Mesendoderm (in vitro differentiated cells): ENCODE results near the gene COL13A1.

Source experiments
- DNase-seq: peaks from one replicate; pipeline ENCODE4 v3.0.0; 2013
- H2AK5ac ChIP-seq: 2 replicates; pipeline ENCODE4 v1.6.1; 2013; ENCODE audit warnings: low read length, inconsistent platforms
- H2BK120ac ChIP-seq: 2 replicates; pipeline ENCODE4 v1.6.1; 2013; ENCODE audit warnings: low read depth, mild to moderate bottlenecking, low read length, moderate library complexity, mixed read lengths
- H2BK15ac ChIP-seq: replicated peaks from 2 replicates; pipeline ENCODE4 v1.6.1; 2013; ENCODE audit warnings: low read depth, mild to moderate bottlenecking, moderate library complexity
- H2BK5ac ChIP-seq: 2 replicates; pipeline ENCODE4 v1.6.1; 2013; ENCODE audit warnings: low read length, inconsistent platforms
- H3K18ac ChIP-seq: 2 replicates; pipeline ENCODE4 v1.6.1; 2013; ENCODE audit warnings: mild to moderate bottlenecking, low read length, mixed read lengths
- H3K23ac ChIP-seq: one replicate; pipeline ENCODE4 v1.6.1; 2013; ENCODE audit warnings: low read length
- H3K27ac ChIP-seq: 2 replicates; pipeline ENCODE4 v1.5.1; 2013; ENCODE audit warnings: low read depth, mild to moderate bottlenecking, inconsistent platforms, low read length, moderate library complexity
- H3K27me3 ChIP-seq: 2 replicates; pipeline ENCODE4 v1.6.1; 2013; ENCODE audit warnings: low read length, control low read depth, mild to moderate bottlenecking, inconsistent platforms; ENCODE audit not compliant: insufficient read depth, poor library complexity
- H3K36me3 ChIP-seq: 2 replicates; pipeline ENCODE4 v1.6.1; 2013; ENCODE audit warnings: low read length, inconsistent platforms; ENCODE audit not compliant: control insufficient read depth, insufficient read depth
- H3K4ac ChIP-seq: one replicate; pipeline ENCODE4 v1.6.1; 2013; ENCODE audit warnings: low read depth, mild to moderate bottlenecking, low read length, moderate library complexity
- H3K4me1 ChIP-seq: 2 replicates; pipeline ENCODE4 v1.6.1; 2013; ENCODE audit warnings: low read depth, low read length, inconsistent platforms; ENCODE audit not compliant: control insufficient read depth
- H3K4me2 ChIP-seq: 2 replicates; pipeline ENCODE4 v1.6.1; 2013; ENCODE audit warnings: low read length
- H3K4me3 ChIP-seq: 2 replicates; pipeline ENCODE4 v1.5.1; 2013; ENCODE audit warnings: mild to moderate bottlenecking, low read length
- H3K56ac ChIP-seq: one replicate; pipeline ENCODE4 v1.6.1; 2013; ENCODE audit warnings: low read length
- H3K79me1 ChIP-seq: 2 replicates; pipeline ENCODE4 v1.6.1; 2013; ENCODE audit warnings: low read length, inconsistent platforms
- H3K79me2 ChIP-seq: 2 replicates; pipeline ENCODE4 v1.6.1; 2013; ENCODE audit warnings: mild to moderate bottlenecking, low read length; ENCODE audit not compliant: control insufficient read depth, insufficient read depth
- H3K9ac ChIP-seq: 2 replicates; pipeline ENCODE4 v1.6.1; 2013; ENCODE audit warnings: low read length, inconsistent platforms
- H4K5ac ChIP-seq: one replicate; pipeline ENCODE4 v1.6.1; 2013; ENCODE audit warnings: low read length
- H4K8ac ChIP-seq: one replicate; pipeline ENCODE4 v1.6.1; 2013; ENCODE audit warnings: low read depth, mild to moderate bottlenecking, control low read depth, low read length, moderate library complexity
- WGBS: extraction: QIAGEN DNeasy Blood & Tissue Kit; methylation state at CpG from one replicate; pipeline ENCODE4 v1.1.7; 2013; ENCODE audit warnings: low lambda C conversion rate, missing lambda C conversion rate; ENCODE audit not compliant: insufficient coverage; ENCODE audit errors: extremely low coverage; 5-methylcytosine and 5-hydroxymethylcytosine counted together

The COL13A1 gene

DNA sequence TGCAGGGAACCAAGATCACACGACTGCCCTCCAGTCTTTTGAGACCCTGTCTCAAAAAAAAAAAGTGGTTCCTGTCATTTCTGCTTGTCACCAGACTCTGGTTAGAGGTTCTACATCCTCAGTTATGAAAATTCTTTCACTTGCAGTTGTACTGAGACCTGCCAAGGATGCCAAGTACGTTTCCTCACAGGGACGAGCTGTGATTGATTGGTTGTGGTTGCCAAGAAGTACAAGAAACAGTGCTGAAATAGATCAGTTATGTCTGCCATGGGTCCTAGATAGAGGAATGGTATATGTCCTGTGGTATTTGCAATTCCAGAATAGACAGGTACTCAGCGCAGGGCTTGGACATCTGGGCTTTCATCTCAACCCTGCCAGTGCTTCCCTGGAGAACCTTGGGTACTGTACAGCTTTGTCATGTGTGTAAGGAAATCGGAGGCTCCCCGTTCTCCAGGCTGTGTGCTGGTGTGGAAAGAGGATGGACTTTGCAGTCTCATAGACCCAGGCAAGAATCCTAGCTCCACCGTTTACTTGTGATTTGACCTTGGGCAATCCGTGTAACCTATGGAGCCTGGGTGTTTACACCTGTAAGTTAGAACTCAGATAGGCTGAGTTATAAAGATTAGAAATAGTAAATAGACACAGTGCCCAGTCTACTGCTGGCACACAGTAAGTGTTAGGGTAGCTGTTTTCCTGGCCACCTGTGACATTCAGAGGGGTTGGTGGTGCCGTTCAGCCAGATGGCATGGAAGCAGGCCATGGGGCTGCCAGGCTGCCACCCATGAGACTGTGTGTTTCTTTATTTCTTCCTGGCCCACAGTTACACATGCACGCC lies 53.0 kb downstream of the COL13A1 start:
- H3K79me2 ChIP-seq, result peaks cover 5% of the 10 kb centered on the region
- no peak overlapping the region for H3K27ac ChIP-seq
- H3K4me2 ChIP-seq, result no peak overlapping the region
- DNase-seq, result no peak
- H4K8ac ChIP-seq, result no peak overlapping the region
- no peak overlapping the region for H3K23ac ChIP-seq
- no CpG with 5 or more reads among the region's 10 CpGs for WGBS
- H2BK5ac ChIP-seq, result peak overlapping the region; percentile 90
- H4K5ac ChIP-seq, result no peak overlapping the region
- no peak overlapping the region for H2BK15ac ChIP-seq
- no peaks in the 10 kb centered on the region for H3K36me3 ChIP-seq
- no peaks in the 10 kb centered on the region for H3K27me3 ChIP-seq
- H3K4ac ChIP-seq, result peak overlapping the region; percentile 94
- H3K4me1 ChIP-seq, result peaks cover 35% of the 10 kb centered on the region
- H3K9ac ChIP-seq, result no peak overlapping the region
- peaks cover 7% of the 10 kb centered on the region for H3K79me1 ChIP-seq
- H3K4me3 ChIP-seq, result no peak overlapping the region
- H3K56ac ChIP-seq, result peak overlapping the region; percentile 72
- peak overlapping the region; percentile 92 for H2AK5ac ChIP-seq
- H2BK120ac ChIP-seq, result peak overlapping the region; percentile 56
- peak overlapping the region; percentile 78 for H3K18ac ChIP-seq

DNA sequence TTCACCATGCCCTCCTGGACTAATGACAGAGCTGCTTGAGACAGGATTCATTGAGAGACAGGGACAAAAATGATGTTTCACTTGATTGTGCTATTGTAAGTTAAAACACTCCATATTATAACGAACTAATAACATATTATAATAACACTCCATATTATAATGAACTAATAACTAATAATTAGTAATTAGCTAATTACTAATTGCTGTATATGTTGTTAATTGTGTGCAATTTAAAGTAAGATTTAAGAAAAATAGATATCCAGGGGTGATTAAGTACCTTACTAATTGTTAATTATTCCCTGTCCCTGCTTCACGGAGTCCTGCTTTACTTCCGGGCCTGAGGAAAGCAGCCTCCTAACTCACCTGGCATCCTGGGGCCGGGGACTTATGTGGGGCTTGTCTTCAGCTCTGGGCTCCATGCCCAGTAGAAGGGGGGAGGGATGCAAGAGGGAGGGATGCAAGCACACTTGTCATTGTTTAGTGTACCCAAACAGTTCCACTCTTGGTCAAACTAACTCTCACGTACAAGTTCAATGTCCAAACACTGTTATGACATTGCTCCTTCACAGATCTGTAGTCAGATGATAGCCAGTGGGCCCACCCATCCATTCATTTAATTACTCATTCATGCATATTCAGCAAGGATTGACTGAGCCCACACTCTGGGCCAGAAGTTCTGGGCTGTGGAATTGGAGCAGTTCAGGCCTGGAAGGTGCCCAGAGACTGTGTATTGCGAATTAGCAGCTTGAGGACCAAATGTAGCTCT lies 53.8 kb downstream of the COL13A1 start:
- peak overlapping the region; percentile 51 for H3K56ac ChIP-seq
- H3K79me2 ChIP-seq, result peaks cover 5% of the 10 kb centered on the region
- peak overlapping the region; percentile 7 for H2BK5ac ChIP-seq
- peaks cover 36% of the 10 kb centered on the region for H3K4me1 ChIP-seq
- peaks cover 9% of the 10 kb centered on the region for H3K79me1 ChIP-seq
- peak overlapping the region; percentile 9 for H3K18ac ChIP-seq
- H3K27ac ChIP-seq, result no peak overlapping the region
- no peak for DNase-seq
- H2BK120ac ChIP-seq, result no peak overlapping the region
- H4K5ac ChIP-seq, result no peak overlapping the region
- peak overlapping the region; percentile 15 for H2AK5ac ChIP-seq
- 100% methylated on average over 1 of the region's 6 CpGs for WGBS
- no peaks in the 10 kb centered on the region for H3K27me3 ChIP-seq
- H3K4ac ChIP-seq, result peak overlapping the region; percentile 94
- H3K4me2 ChIP-seq, result no peak overlapping the region
- H3K9ac ChIP-seq, result no peak overlapping the region
- H2BK15ac ChIP-seq, result peak overlapping the region; percentile 65
- no peak overlapping the region for H3K23ac ChIP-seq
- H3K4me3 ChIP-seq, result no peak overlapping the region
- H4K8ac ChIP-seq, result no peak overlapping the region
- H3K36me3 ChIP-seq, result no peaks in the 10 kb centered on the region

DNA sequence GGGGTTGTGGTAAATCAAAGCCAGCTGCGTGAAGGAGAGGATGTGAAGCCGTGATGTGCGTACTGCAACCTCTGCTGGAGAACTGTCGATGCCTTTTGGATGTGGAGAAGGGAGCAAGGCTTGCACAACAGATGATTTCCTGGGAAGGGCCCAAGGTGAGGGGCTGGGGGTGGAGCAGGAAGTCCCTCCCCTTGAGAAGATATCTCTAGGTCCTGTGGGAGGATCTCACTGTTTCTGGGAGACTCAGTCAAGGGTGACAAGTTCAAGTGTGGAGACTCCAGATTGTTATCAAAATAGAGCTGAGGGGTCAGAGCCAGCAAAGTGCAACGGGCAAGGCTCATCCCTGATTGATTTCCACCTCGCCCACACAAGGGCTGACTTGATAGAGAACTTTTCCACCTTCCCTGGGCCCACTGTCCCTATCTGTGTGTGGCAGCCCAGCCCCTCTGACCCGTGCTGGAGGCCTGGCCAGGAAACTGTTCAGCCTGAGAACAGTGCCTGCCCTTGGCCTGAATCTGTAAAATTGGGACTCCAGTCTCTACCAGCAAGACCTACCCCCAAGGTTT lies 55.0 kb downstream of the COL13A1 start:
- H3K56ac ChIP-seq, result peak overlapping the region; percentile 79
- peak overlapping the region; percentile 49 for H2BK5ac ChIP-seq
- H3K9ac ChIP-seq, result peak overlapping the region; percentile 57
- H4K8ac ChIP-seq, result no peak overlapping the region
- H3K79me1 ChIP-seq, result peaks cover 9% of the 10 kb centered on the region
- no CpG with 5 or more reads among the region's 7 CpGs for WGBS
- no peaks in the 10 kb centered on the region for H3K27me3 ChIP-seq
- H3K27ac ChIP-seq, result peak overlapping the region; percentile 36
- no peak overlapping the region for H3K23ac ChIP-seq
- peak; percentile 83 for DNase-seq
- no peaks in the 10 kb centered on the region for H3K36me3 ChIP-seq
- no peak overlapping the region for H2BK15ac ChIP-seq
- H3K79me2 ChIP-seq, result peaks cover 3% of the 10 kb centered on the region
- no peak overlapping the region for H2BK120ac ChIP-seq
- no peak overlapping the region for H3K4me3 ChIP-seq
- peak overlapping the region; percentile 91 for H3K4ac ChIP-seq
- H3K4me2 ChIP-seq, result no peak overlapping the region
- H4K5ac ChIP-seq, result no peak overlapping the region
- peak overlapping the region; percentile 65 for H3K18ac ChIP-seq
- H3K4me1 ChIP-seq, result peaks cover 38% of the 10 kb centered on the region
- H2AK5ac ChIP-seq, result peak overlapping the region; percentile 75

DNA sequence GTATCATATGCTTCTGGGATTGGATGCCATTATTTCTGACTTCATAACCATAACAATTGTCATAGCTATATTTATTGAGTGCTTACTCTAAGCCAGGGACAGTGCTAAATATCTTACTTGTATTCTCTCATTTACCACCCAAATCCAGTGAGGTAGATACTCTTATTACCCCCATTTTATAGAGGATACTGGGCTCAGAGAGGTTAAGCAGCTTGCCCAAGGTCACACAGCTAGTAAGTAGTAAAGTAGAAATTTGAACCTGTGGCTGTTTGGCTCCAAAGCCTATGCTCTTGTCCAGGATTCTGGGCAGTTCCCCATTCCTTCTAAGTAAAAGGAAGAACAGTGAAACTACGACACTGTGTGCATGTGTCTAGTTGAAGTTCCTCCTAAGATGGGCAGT lies 56.5 kb downstream of the COL13A1 start:
- no CpG with 5 or more reads among the region's 1 CpG for WGBS
- H3K79me2 ChIP-seq, result peaks cover 3% of the 10 kb centered on the region

DNA sequence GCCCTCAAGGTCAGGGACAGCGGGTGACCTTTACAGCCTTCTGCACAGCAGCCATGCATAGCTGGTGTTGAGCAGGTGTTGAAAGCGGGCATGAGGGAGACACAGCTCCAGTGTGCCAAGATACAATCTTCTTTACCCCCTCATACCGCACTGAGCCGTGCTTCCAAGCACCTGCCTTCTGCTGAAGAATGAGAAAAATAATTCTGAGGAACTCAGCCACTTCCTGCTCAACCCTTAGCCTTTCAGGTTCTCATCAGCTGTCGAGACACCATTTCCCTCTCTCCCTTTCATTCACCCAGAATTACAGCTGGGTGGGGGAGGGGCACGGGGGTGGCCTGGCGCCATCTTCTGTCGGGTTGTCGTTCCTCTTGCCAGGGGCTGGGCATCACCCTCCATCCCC lies 58.6 kb downstream of the COL13A1 start:
- Histone ChIP-seq H3K79me1 (peaks cover 16% of the 10 kb centered on the region), H3K4me2 (no peak overlapping the region), H3K4me3 (no peak overlapping the region), H4K5ac (no peak overlapping the region), H3K9ac (no peak overlapping the region), H3K4ac (peak overlapping the region; percentile 45), H3K27ac (no peak overlapping the region), H3K27me3 (no peaks in the 10 kb centered on the region), H3K36me3 (no peaks in the 10 kb centered on the region), H4K8ac (no peak overlapping the region), H2BK5ac (peak overlapping the region; percentile 40), H2AK5ac (peak overlapping the region; percentile 25), H2BK120ac (no peak overlapping the region), H3K56ac (peak overlapping the region; percentile 59), H3K23ac (no peak overlapping the region), H3K4me1 (peaks cover 29% of the 10 kb centered on the region), H3K79me2 (no peaks in the 10 kb centered on the region), H3K18ac (peak overlapping the region; percentile 16), H2BK15ac (no peak overlapping the region)
- DNase-seq, result no peak
- WGBS, result no CpG with 5 or more reads among the region's 9 CpGs

More for the DNA sequence above, 56.5 kb downstream of the COL13A1 start:
- Histone ChIP-seq H3K4ac (no peak overlapping the region), H2BK15ac (no peak overlapping the region), H3K4me1 (peaks cover 37% of the 10 kb centered on the region), H2BK5ac (peak overlapping the region; percentile 26), H3K79me1 (peaks cover 17% of the 10 kb centered on the region), H4K8ac (no peak overlapping the region), H3K4me2 (no peak overlapping the region), H3K36me3 (no peaks in the 10 kb centered on the region), H3K4me3 (no peak overlapping the region), H3K27me3 (no peaks in the 10 kb centered on the region), H3K23ac (no peak overlapping the region), H4K5ac (no peak overlapping the region), H2AK5ac (no peak overlapping the region), H3K9ac (no peak overlapping the region), H2BK120ac (no peak overlapping the region), H3K18ac (peak overlapping the region; percentile 9), H3K56ac (no peak overlapping the region), H3K27ac (no peak overlapping the region)
- DNase-seq, result no peak
